ENCODE data around the gene IGFL3.
"Not testable (repeated sequence)": the region's sequence is repeated elsewhere in the genome, so short reads cannot be mapped to it uniquely, and the experiment has no call there.

The IGFL3 gene

DNA sequence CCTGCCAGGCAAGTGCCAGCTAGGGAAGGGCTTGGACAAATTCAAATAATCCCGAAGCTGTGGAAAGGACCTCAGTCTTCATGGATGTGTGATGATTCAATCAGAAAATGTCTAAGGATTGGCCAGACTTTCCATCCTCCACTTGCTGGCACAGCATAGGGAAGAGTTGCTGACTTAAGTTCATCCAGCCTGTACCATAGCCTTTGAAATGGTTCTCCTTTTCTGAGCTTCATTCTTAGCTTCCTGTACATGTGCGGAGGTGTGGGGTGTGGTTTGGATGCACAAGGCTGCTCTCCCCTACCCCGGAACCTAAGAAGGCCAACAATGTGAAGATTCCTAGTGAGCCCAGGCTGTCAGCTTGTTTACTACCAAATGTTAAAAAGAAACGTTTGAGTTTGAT is 959 bp upstream of the IGFL3 start:
- Histone ChIP-seq H3K36me3 (ENCODE audit: control insufficient read depth, insufficient read depth, low read length) (no peaks in the 10 kb centered on the region), H3K27ac (ENCODE audit: low read depth, low read length) (no peak overlapping the region), H3K4me1 (ENCODE audit: control insufficient read depth, insufficient read depth, low read length) (peaks cover 9% of the 10 kb centered on the region; the same call in 1 of the 2 replicates), H3K9ac (ENCODE audit: low read length) (no peak overlapping the region), H3K4me3 (ENCODE audit: low read depth, low read length) (no peak overlapping the region), H3K9me3 (ENCODE audit: control insufficient read depth, insufficient read depth, low read depth, low read length) (no peaks in the 10 kb centered on the region), H3K27me3 (ENCODE audit: control insufficient read depth, insufficient read depth, low read length) (no peaks in the 10 kb centered on the region)

DNA sequence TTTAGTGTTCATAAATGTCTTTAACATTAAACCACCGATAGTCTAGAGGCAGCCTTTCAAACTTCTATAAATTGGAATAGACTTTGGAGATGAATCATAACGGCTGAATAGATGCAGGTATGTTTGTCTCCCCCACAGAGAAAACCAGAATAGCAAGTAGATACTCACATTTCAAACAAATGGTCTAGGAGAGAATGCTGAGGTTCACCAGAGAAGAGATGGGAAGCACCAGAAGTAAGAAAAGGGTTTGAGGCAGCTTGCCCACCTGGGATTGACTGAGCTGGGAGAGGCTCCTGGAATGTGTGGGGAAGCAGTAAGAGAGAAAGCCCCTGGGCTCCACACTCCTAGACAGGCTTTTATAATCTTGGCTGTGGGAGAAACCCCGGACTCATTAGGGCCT is 6.4 kb downstream of the IGFL3 start:
- H3K9me3 ChIP-seq (ENCODE audit: control insufficient read depth, insufficient read depth, low read depth, low read length): peaks cover 6% of the 10 kb centered on the region; the same call in 1 of the 2 replicates
- no peaks in the 10 kb centered on the region for H3K27me3 ChIP-seq (ENCODE audit: control insufficient read depth, insufficient read depth, low read length)
- no peak overlapping the region for H3K4me3 ChIP-seq (ENCODE audit: low read depth, low read length)
- no peak overlapping the region for H3K9ac ChIP-seq (ENCODE audit: low read length)
- peaks cover 9% of the 10 kb centered on the region; the same call in 1 of the 2 replicates for H3K4me1 ChIP-seq (ENCODE audit: control insufficient read depth, insufficient read depth, low read length)
- no peak overlapping the region for H3K27ac ChIP-seq (ENCODE audit: low read depth, low read length)
- no peaks in the 10 kb centered on the region for H3K36me3 ChIP-seq (ENCODE audit: control insufficient read depth, insufficient read depth, low read length)

DNA sequence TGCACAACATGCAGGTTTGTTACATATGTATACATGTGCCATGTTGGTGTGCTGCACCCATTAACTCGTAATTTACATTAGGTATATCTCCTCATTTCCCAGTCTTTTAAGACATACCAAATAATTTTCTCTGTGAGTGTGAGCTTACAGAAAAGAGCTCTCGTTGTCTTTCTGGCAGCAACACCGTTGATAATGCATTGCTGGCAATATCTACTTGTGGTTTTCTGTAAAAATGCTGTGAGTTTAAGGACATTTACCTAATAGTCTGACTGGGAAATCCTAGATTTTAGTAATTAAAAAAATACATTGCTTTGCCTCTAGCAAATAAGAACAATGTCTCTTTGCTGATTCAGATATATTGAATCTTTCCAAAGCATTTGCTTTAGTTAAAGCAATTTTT is 8.4 kb downstream of the IGFL3 start:
- Histone ChIP-seq H3K27ac (ENCODE audit: low read depth, low read length) (no peak overlapping the region), H3K4me1 (ENCODE audit: control insufficient read depth, insufficient read depth, low read length) (peaks cover under 1% of the 10 kb centered on the region; the same call in 1 of the 2 replicates), H3K9me3 (ENCODE audit: control insufficient read depth, insufficient read depth, low read depth, low read length) (peaks cover 6% of the 10 kb centered on the region; the same call in 1 of the 2 replicates), H3K9ac (ENCODE audit: low read length) (no peak overlapping the region), H3K36me3 (ENCODE audit: control insufficient read depth, insufficient read depth, low read length) (no peaks in the 10 kb centered on the region), H3K4me3 (ENCODE audit: low read depth, low read length) (no peak overlapping the region), H3K27me3 (ENCODE audit: control insufficient read depth, insufficient read depth, low read length) (no peaks in the 10 kb centered on the region)

DNA sequence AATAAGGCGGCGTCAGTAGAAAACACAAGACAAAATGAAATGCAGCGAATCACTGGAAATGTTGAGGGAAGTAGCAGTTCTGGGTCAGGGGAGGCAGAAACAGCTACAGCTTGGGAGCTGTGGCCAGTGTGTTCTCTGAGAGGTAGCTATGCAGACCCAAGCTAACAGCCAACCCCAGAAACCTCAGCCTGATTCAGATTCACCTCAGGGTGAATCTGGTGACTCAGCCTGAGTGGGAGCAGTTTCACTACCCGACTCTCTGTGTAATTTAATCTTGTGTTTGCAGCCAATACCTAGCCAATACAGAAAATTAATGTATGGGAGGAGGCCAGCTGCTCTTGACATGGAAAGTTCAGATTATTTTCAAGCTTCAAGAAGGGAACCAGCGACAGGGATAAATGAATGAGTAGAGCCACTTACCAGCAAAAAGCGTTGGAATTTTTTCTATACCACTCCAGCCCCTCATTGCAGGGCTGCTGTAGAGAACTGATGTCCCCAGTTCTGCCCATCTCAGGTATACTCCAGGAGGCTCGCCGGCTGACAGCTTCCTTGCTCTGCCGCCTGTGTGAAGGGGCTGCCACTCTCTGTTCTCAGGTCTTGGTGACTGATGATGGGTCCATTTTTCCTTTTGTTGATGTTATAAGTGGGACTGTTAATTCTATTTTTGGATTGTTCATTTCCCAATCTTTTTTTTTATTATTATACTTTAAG is 8.9 kb downstream of the IGFL3 start:
- H3K4me1 ChIP-seq (ENCODE audit: control insufficient read depth, insufficient read depth, low read length): no peaks in the 10 kb centered on the region
- H3K27ac ChIP-seq (ENCODE audit: low read depth, low read length): no peak overlapping the region
- no peak overlapping the region for H3K4me3 ChIP-seq (ENCODE audit: low read depth, low read length)
- H3K9me3 ChIP-seq (ENCODE audit: control insufficient read depth, insufficient read depth, low read depth, low read length): peaks cover 6% of the 10 kb centered on the region; the same call in 1 of the 2 replicates
- H3K36me3 ChIP-seq (ENCODE audit: control insufficient read depth, insufficient read depth, low read length): no peaks in the 10 kb centered on the region
- no peak overlapping the region for H3K9ac ChIP-seq (ENCODE audit: low read length)
- no peaks in the 10 kb centered on the region for H3K27me3 ChIP-seq (ENCODE audit: control insufficient read depth, insufficient read depth, low read length)

DNA sequence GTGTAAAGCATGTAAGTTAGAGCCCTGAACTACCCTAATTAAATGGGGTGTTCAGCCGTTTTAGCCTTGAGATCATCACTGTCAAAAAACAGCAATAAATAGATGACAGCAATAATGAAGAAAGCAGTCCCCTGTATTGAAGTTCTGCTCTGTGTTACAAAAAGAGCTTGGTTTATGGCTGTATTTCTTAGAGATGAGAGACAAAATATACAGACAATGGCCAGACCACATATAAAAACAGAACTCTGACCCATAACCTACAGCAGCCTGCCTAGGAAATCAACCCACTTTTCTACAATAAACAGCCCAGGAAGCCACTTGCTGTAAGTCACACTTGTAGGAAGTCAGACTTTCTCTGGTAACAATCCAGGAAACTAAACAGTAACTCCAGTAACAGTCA is 10.8 kb downstream of the IGFL3 start:
- no peaks in the 10 kb centered on the region for H3K36me3 ChIP-seq (ENCODE audit: control insufficient read depth, insufficient read depth, low read length)
- no peak overlapping the region for H3K9ac ChIP-seq (ENCODE audit: low read length)
- no peak overlapping the region for H3K4me3 ChIP-seq (ENCODE audit: low read depth, low read length)
- no peak overlapping the region for H3K27ac ChIP-seq (ENCODE audit: low read depth, low read length)
- H3K4me1 ChIP-seq (ENCODE audit: control insufficient read depth, insufficient read depth, low read length): no peaks in the 10 kb centered on the region
- no peaks in the 10 kb centered on the region for H3K27me3 ChIP-seq (ENCODE audit: control insufficient read depth, insufficient read depth, low read length)
- 0 out of 2 replicates have a peak, but pooled peaks cover 4% of the 10 kb centered on the region for H3K9me3 ChIP-seq (ENCODE audit: control insufficient read depth, insufficient read depth, low read depth, low read length)

DNA sequence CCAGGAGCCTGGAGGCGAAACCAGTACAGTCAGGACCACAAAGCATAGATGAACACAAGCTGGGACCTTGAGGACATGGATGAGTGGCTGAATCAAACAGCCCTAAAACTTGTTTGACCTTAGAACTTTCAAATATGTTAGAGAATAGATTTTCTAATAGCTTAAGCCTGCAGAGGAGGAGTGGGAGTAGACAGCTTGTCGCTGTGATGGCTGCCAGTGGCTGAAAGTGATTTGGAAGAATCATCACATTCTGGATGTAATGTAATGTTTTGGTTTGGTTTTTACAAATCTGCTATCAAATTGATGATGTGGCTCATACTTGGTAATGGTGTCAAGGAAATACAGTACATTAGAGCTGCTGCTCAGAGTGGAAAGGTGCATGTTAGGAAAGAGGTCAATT is 12.0 kb downstream of the IGFL3 start:
- Histone ChIP-seq H3K27ac (ENCODE audit: low read depth, low read length) (no peak overlapping the region), H3K4me1 (ENCODE audit: control insufficient read depth, insufficient read depth, low read length) (no peaks in the 10 kb centered on the region), H3K9me3 (ENCODE audit: control insufficient read depth, insufficient read depth, low read depth, low read length) (0 out of 2 replicates have a peak, but pooled peaks cover 4% of the 10 kb centered on the region), H3K27me3 (ENCODE audit: control insufficient read depth, insufficient read depth, low read length) (no peaks in the 10 kb centered on the region), H3K36me3 (ENCODE audit: control insufficient read depth, insufficient read depth, low read length) (no peaks in the 10 kb centered on the region), H3K4me3 (ENCODE audit: low read depth, low read length) (no peak overlapping the region), H3K9ac (ENCODE audit: low read length) (no peak overlapping the region)

DNA sequence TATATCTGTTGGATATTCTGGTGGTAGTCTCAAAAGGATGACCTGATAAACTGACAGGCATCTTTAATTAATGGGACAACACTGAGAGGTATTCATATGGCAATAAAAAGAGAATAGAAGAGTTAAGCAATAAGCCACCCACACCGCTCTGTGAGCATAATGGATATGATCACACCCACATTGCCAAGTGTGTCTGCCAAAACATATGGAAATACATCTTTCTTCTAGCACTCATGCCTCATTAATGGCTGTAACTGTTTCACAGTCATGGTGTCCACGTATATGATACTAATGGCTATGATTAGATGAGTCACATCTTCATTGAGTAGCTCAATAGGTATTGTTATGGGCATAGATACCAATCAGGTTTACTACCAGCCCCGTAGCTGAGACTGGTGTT is 13.1 kb downstream of the IGFL3 start:
- no peaks in the 10 kb centered on the region for H3K36me3 ChIP-seq (ENCODE audit: control insufficient read depth, insufficient read depth, low read length)
- no peak overlapping the region for H3K9ac ChIP-seq (ENCODE audit: low read length)
- H3K4me3 ChIP-seq (ENCODE audit: low read depth, low read length): no peak overlapping the region
- H3K27me3 ChIP-seq (ENCODE audit: control insufficient read depth, insufficient read depth, low read length): no peaks in the 10 kb centered on the region
- 0 out of 2 replicates have a peak, but pooled peaks cover 4% of the 10 kb centered on the region for H3K9me3 ChIP-seq (ENCODE audit: control insufficient read depth, insufficient read depth, low read depth, low read length)
- H3K4me1 ChIP-seq (ENCODE audit: control insufficient read depth, insufficient read depth, low read length): no peaks in the 10 kb centered on the region
- H3K27ac ChIP-seq (ENCODE audit: low read depth, low read length): no peak overlapping the region

DNA sequence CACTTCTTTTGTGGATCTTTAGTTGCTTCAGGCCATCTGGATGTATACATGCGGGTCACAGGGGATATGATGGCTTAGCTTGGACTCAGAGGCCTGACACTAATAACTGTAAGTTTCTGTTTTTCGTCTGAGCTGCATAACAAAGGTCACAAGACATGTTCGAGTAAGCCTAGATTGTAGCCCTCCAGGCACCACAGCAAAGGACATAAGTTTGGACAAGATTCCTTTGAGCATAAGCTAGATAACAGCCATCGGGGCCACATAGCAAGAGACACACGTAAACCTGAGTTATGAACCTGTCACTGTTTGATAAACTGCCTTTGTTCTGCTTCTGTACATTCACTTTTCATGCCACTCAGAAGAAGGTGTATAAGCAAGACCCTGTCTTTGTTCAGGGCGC is 14.6 kb downstream of the IGFL3 start:
- no peak overlapping the region for H3K9ac ChIP-seq (ENCODE audit: low read length)

DNA sequence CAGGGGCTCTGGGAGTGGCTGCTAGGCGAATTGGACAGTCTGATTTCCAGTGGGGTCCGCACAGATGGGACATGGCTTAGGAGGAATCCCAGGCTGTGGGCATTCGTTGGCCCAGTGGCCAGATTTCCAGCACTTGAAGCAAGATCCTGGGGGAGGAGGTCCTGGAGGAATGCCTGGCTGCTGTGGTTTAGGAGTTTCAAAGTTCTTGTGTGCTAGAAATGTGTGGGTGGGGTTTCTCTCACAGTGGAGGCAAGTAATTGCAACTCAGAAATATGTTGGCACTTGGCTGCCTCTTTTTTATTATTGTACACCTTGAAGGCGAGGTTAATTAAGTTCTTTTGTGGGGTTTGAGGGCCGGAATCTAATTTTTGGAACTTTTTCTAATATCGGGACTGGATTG is 17.1 kb downstream of the IGFL3 start:
- peaks cover 9% of the 10 kb centered on the region; the same call in 1 of the 2 replicates for H3K9me3 ChIP-seq (ENCODE audit: control insufficient read depth, insufficient read depth, low read depth, low read length)
- H3K27me3 ChIP-seq (ENCODE audit: control insufficient read depth, insufficient read depth, low read length): no peaks in the 10 kb centered on the region
- no peak overlapping the region for H3K27ac ChIP-seq (ENCODE audit: low read depth, low read length)
- H3K4me1 ChIP-seq (ENCODE audit: control insufficient read depth, insufficient read depth, low read length): no peaks in the 10 kb centered on the region
- H3K9ac ChIP-seq (ENCODE audit: low read length): no peak overlapping the region
- no peak overlapping the region for H3K4me3 ChIP-seq (ENCODE audit: low read depth, low read length)
- no peaks in the 10 kb centered on the region for H3K36me3 ChIP-seq (ENCODE audit: control insufficient read depth, insufficient read depth, low read length)

More for the DNA sequence above, 14.6 kb downstream of the IGFL3 start:
- Histone ChIP-seq H3K27ac (ENCODE audit: low read depth, low read length) (no peak overlapping the region), H3K36me3 (ENCODE audit: control insufficient read depth, insufficient read depth, low read length) (no peaks in the 10 kb centered on the region), H3K4me1 (ENCODE audit: control insufficient read depth, insufficient read depth, low read length) (no peaks in the 10 kb centered on the region), H3K4me3 (ENCODE audit: low read depth, low read length) (no peak overlapping the region), H3K9me3 (ENCODE audit: control insufficient read depth, insufficient read depth, low read depth, low read length) (0 out of 2 replicates have a peak, but pooled peaks cover 4% of the 10 kb centered on the region), H3K27me3 (ENCODE audit: control insufficient read depth, insufficient read depth, low read length) (no peaks in the 10 kb centered on the region)

DNA sequence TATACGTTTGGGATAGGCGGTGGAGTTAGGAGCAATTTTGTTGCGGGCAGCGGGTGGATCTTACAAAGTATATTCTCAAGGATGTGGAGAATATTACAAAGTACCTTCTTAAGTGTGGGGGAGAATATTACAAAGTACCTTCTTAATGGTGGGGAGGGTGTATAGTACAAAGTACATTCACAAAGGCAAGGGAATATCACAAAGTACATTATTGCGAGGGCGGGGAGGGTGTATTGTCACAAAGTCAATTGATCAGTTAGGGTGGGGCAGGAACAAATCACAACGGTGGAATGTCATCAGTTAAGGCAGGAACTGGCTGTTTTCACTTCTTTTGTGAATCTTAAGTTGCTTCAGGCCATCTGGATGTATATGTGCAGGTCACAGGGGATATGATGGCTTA is 22.2 kb downstream of the IGFL3 start:
- H3K9ac ChIP-seq (ENCODE audit: low read length); H3K36me3 ChIP-seq (ENCODE audit: control insufficient read depth, insufficient read depth, low read length); H3K4me3 ChIP-seq (ENCODE audit: low read depth, low read length); H3K4me1 ChIP-seq (ENCODE audit: control insufficient read depth, insufficient read depth, low read length); H3K27ac ChIP-seq (ENCODE audit: low read depth, low read length); H3K27me3 ChIP-seq (ENCODE audit: control insufficient read depth, insufficient read depth, low read length): not testable (repeated sequence)
- peaks cover 10% of the 10 kb centered on the region; the same call in 1 of the 2 replicates for H3K9me3 ChIP-seq (ENCODE audit: control insufficient read depth, insufficient read depth, low read depth, low read length)

DNA sequence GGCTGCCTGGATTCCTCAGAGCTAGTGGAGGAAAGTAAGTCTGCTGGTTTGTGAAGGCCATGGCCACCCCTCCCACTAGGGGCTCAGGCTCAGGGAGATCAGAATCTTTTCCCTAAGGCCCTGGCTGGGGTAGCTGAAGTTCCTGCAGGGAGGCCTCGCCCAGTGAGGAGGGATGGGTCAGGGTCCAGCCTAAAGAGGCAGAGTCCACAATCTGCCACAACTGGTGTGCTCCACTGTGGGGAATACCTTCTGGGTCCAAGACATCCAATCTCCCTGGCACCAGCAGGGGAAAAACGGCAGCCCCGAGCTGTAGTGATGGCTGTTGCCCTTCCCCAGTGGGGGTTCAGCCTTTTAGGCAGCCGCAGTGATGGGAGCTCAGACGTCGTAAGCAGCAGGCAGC is 23.2 kb downstream of the IGFL3 start:
- Histone ChIP-seq H3K27me3 (ENCODE audit: control insufficient read depth, insufficient read depth, low read length) (no peaks in the 10 kb centered on the region), H3K4me1 (ENCODE audit: control insufficient read depth, insufficient read depth, low read length) (no peaks in the 10 kb centered on the region), H3K9ac (ENCODE audit: low read length) (no peak overlapping the region), H3K36me3 (ENCODE audit: control insufficient read depth, insufficient read depth, low read length) (no peaks in the 10 kb centered on the region), H3K4me3 (ENCODE audit: low read depth, low read length) (no peak overlapping the region), H3K9me3 (ENCODE audit: control insufficient read depth, insufficient read depth, low read depth, low read length) (peaks cover 10% of the 10 kb centered on the region; the same call in 1 of the 2 replicates), H3K27ac (ENCODE audit: low read depth, low read length) (no peak overlapping the region)

All from HUES6 (cell line).